ENCODE results near the gene MYH11. TPM values are rescaled to one million over a fixed set of nuclear protein-coding genes. Genes with fewer than 3 reads are reported as not detected.

Gene MYH11
- under 0.01 and 0.64 TPM in 2 replicates for total RNA-seq

DNA sequence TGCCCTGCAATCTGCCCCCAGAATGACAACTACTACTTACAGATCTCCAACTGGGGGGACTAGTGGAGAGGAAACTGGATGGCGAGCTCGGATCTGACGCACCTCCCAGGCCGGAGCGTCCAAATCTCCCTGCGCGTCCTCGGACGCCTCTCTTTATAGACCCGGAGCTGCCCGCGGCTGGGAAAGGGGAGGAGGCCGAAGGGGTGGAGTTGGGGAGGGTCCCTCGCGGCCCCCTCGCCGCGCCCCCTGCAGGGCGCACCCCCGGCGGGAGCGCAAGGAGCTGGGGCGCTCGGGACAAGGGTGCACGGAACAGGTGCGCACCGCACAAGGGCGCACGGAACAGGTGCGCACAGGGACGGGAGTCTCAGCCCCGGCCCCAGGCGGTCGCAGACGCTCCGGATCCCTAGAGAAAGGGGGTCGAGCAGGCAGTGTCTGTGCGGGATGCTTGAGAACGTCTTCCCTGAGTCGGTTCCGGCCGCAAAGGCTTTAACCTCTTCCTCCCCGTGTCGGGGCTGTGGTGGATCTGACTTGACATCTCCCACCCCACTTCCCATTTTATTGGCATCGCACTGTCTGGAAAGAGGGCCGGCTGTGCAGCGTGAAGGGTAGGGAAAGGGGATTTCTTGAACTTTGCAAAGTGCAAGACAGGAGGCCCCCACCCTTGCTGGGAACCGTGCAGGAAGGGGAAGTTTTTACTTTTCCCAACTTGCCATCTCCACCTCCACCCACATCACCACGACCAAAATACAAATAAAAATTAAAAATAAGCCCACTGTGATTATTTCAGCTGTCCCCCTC is at the start of gene MYH11:
Gene MYH11, minus strand, starts transcription at position 128 of the 798 bp plus-strand sequence. CDS start 18,776 bp downstream, outside the sequence.
- TF ChIP-seq, protein P1, sequence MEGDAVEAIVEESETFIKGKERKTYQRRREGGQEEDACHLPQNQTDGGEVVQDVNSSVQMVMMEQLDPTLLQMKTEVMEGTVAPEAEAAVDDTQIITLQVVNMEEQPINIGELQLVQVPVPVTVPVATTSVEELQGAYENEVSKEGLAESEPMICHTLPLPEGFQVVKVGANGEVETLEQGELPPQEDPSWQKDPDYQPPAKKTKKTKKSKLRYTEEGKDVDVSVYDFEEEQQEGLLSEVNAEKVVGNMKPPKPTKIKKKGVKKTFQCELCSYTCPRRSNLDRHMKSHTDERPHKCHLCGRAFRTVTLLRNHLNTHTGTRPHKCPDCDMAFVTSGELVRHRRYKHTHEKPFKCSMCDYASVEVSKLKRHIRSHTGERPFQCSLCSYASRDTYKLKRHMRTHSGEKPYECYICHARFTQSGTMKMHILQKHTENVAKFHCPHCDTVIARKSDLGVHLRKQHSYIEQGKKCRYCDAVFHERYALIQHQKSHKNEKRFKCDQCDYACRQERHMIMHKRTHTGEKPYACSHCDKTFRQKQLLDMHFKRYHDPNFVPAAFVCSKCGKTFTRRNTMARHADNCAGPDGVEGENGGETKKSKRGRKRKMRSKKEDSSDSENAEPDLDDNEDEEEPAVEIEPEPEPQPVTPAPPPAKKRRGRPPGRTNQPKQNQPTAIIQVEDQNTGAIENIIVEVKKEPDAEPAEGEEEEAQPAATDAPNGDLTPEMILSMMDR (IDR thresholded peaks at IDR 0.05; ENCODE audit: insufficient read depth, low read depth, low read length): no peak
- no peak for DNase-seq (ENCODE audit: low read depth)
- peak within 1 kb of the TSS; percentile 48 for H3K4me3 ChIP-seq (ENCODE audit: low read depth, low read length)

DNA sequence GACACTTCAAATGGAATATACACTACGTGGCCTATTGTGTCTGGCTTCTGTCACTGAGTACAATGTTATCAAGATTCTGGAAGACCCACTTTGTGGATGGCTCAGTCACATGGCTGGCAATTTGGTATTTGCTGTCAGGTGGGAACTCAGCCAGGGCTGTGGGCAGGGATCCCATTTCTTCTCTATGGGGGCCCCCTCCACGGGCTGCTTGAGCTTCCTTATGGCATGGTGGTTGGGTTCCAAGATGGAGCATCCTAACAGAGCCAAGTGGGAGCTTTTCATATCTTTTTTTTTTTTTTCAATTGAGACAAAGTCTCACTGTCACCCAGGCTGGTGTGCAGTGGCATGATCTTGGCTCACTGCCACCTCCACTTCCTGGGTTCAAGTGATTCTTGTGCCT is 49.6 kb upstream of the MYH11 start:
- DNase-seq (ENCODE audit: low read depth): no peak
- TF ChIP-seq, protein P1 (IDR thresholded peaks at IDR 0.05; ENCODE audit: insufficient read depth, low read depth, low read length): no peak
- H3K4me3 ChIP-seq (ENCODE audit: low read depth, low read length): no peak overlapping the region

DNA sequence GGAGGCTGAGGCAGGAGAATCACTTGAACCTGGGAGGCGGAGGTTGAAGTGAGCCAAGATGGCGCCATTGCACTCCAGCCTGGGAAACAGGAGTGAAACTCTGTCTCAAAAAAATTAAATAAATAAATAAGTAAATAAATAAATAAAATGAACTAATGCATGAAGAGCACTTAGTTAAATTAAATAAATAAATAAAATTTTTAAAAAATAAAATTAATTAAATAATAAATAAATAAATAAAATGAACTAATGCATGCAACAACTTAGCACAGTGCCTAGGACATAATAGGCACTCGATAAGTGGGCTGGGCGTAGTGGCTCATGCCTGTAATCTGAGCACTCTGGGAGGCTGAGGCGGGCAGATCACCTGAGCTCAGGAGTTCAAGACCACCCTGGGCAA is 47.1 kb upstream of the MYH11 start:
- DNase-seq (ENCODE audit: low read depth): no peak
- TF ChIP-seq, protein P1 (IDR thresholded peaks at IDR 0.05; ENCODE audit: insufficient read depth, low read depth, low read length): no peak
- H3K4me3 ChIP-seq (ENCODE audit: low read depth, low read length): no peak overlapping the region

DNA sequence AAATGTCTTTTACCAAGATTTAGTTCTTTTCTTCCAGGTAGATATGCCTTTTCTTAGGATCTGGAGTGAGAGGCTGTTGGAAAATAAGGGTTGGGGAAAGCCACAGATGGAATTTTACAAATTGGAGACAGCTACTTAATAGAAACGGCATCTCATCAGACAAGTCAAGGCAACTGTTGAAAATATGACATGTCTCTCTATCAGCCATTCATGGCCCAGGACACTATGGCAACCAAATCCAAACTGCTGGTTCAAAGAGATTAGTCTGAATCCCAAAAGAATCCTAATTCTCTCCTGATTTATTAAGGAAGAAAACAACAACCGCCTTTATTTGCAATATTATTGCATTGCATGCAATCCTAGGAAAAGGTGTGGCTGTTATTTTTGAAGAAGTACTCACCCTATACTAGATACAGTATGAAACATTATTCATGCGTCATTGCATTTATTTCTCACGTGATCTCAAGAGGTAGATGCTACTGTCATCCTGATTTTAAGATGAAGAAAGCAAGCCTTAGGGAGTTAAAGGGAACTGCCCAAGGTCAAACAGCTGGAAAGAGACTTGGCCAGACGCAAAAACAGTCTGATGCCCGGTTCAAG is 44.2 kb upstream of the MYH11 start:
- DNase-seq (ENCODE audit: low read depth): no peak
- H3K4me3 ChIP-seq (ENCODE audit: low read depth, low read length): no peak overlapping the region
- TF ChIP-seq, protein P1 (IDR thresholded peaks at IDR 0.05; ENCODE audit: insufficient read depth, low read depth, low read length): no peak

DNA sequence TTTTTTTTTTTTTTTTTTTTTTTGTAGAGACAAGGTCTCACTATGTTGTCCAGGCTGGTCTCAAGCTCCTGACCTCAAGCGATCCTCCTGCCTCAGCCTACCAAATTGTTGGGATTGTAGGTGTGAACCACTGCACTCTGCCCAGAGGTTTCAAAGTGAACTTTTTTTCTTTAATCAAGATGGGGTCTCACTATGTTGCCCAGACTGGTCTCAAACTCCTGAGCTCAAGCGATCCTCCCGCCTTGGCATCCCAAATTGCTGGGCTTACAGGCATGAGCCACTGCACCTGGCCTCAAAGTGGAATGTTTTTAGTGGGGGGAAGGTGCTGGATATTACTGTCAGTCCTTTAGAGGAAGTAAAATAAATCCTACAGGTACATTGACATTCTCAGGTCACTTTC is 43.5 kb upstream of the MYH11 start:
- no peak for DNase-seq (ENCODE audit: low read depth)
- no peak overlapping the region for H3K4me3 ChIP-seq (ENCODE audit: low read depth, low read length)
- TF ChIP-seq, protein P1 (IDR thresholded peaks at IDR 0.05; ENCODE audit: insufficient read depth, low read depth, low read length): no peak

DNA sequence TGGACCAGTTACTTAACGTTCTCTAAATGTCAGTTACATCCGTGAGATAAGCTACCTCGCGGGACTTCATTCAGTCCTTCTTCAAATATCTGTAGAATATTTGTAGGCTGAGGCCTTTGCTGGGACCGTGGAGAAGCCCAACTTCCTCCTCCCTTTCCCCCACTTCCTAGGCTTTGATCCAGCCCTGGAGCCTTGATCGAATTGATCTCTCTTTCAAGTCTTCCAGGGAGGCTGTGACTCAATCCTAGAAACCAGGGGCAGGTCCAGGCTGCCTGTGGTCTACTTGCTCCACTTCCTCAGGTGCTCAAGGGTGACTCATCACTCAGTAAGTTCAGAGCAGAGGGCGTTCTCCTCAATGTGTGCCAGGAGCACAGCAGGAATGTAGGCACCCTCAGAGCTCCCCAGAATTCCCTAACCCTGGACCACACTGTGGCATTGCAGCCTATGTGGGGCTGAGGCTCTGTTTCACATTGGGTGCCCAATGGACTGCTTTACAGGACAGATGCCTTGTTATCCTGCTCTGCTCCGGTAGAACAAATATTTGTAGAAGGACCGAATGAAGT is 42.8 kb upstream of the MYH11 start:
- H3K4me3 ChIP-seq (ENCODE audit: low read depth, low read length): no peak overlapping the region
- peak; percentile 52 for DNase-seq (ENCODE audit: low read depth)
- TF ChIP-seq, protein P1 (IDR thresholded peaks at IDR 0.05; ENCODE audit: insufficient read depth, low read depth, low read length): no peak
